Psoas muscle (tissue), 8 donors: ENCODE results near the gene ATP5MC2. TPM values are rescaled to one million over a fixed set of nuclear protein-coding genes. Genes with fewer than 3 reads are reported as not detected.
"Not testable (repeated sequence)": the region's sequence is repeated elsewhere in the genome, so short reads cannot be mapped to it uniquely, and the experiment has no call there.

Experiments
- ATAC-seq, 4 donors: fragments of 200-7000 bp; cut with Tn5 transposase; one replicate each; pipeline ENCODE4 v1.9.1; 2020; ENCODE audit warnings: moderate library complexity in 3 of 4, mild to moderate bottlenecking in 2 of 4
- DNase-seq, 2 donors: peaks; one replicate each; pipeline ENCODE4 v3.0.0-alpha.2; 2020
- H3K27ac ChIP-seq: fragments of 200-600 bp; one replicate; pipeline ENCODE4 v1.8.0; 2022
- H3K27me3 ChIP-seq, 3 donors: fragments of 200-600 bp in 1 of 3; one replicate each; pipeline versions ENCODE4 v1.6.1 to v1.8.0; 2013 to 2022; ENCODE audit warnings: low read length in 2 of 3, mild to moderate bottlenecking in 2 of 3, moderate library complexity in 1 of 3; ENCODE audit not compliant: insufficient read depth in 3 of 3
- H3K36me3 ChIP-seq, 2 donors: fragments of 200-600 bp in 1 of 2; one replicate each; pipeline versions ENCODE4 v1.6.1 to v1.8.0; 2013 to 2022; ENCODE audit warnings: low read depth in 1 of 2, mild to moderate bottlenecking in 1 of 2, moderate library complexity in 1 of 2; ENCODE audit not compliant: insufficient read depth in 1 of 2
- H3K4me1 ChIP-seq: fragments of 200-600 bp; one replicate; pipeline ENCODE4 v1.8.0; 2022
- H3K4me3 ChIP-seq: fragments of 200-600 bp; one replicate; pipeline ENCODE4 v1.8.0; 2022; ENCODE audit warnings: mild to moderate bottlenecking
- H3K9me3 ChIP-seq: fragments of 200-600 bp; one replicate; pipeline ENCODE4 v1.8.0; 2022
- WGBS, 3 donors: extraction: QIAGEN DNeasy Blood & Tissue Kit; methylation state at CpG; one replicate each; pipeline versions ENCODE4 v1.1.6 to v1.1.7; 2013; 5-methylcytosine and 5-hydroxymethylcytosine counted together
- intact Hi-C, 2 donors: fragments of 100-400 bp; cut with DNase I; formaldehyde crosslinking; loops; one replicate each; pipeline versions ENCODE4 v1.11.0 to v1.14.2; 2022
- polyA plus RNA-seq, 3 donors: library from polyadenylated mRNA; stranded (reverse); fragments of 200-250 nt; gene quantifications; one replicate each; pipeline ENCODE4 v1.2.3, GENCODE V29; 2013
- total RNA-seq, 4 donors: library from RNA; stranded (reverse); fragmentation: NEBNext Ultra II Directional in 2 of 4; extraction: Animal tissue kit (Norgen Biotek cat#: 25700) in 2 of 4; gene quantifications; one replicate each; pipeline versions ENCODE4 v1.2.1 to v1.2.4, GENCODE V29; 2021 to 2023
- TF ChIP-seq, protein P1 (sequence below): fragments of 200-600 bp; IDR thresholded peaks from one replicate; pipeline ENCODE4 v1.8.0; 2022; ENCODE audit warnings: antibody characterized with exemption
- donor health status: healthy with polysubstance abuse.
- donor health status: DM: no; HTN: no; CAD: no; lungs with moderate emphysema.
- donor health status: Bipolar disorder and iron deficiency.
- donor health status: healthy.
- donor health status: DM: yes; HTN: yes; CAD: no.
- donor health status: DM: no; HTN: no; CAD: no.
- donor health status: DM: no; HTN: no; CAD: no.
- donor health status: DM: yes; HTN: yes; CAD: no.

ATP5MC2 gene
- total and polyA plus RNA-seq, 7 donors, result 349 to 646 (median 469) TPM

DNA sequence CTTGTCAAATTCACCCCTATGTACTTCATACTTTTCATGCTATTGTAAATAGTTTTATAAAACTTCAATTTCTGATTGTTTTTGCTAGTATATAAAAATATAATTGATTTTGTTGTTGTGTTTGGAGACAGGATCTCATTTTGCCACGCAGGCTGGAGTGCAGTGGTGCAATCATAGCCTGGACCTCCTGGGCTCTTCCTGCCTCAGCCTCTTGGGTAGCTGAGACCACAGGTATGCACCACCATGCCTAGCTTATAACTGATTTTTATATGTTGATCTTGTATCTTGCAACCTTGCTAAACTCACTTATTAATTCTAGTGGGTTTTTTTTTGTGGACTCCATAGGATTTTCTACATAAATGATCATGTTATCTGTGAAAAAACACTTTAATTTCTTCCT lies 23.5 kb downstream of the ATP5MC2 start:
- no peaks in the 10 kb centered on the region for H3K27me3 ChIP-seq
- H3K9me3 ChIP-seq, result no peaks in the 10 kb centered on the region
- H3K36me3 ChIP-seq, result no peaks in the 10 kb centered on the region
- 65 to 81% (median 74%) methylated on average over 1 of the region's 1 CpG for WGBS, 3 donors
- DNase-seq (no peak), ATAC-seq (peak in 2 of 4 donors; percentile 45 to 51)
- H3K4me3 ChIP-seq, result no peak overlapping the region
- peak overlapping the region; percentile 63 for H3K27ac ChIP-seq
- intact Hi-C loops, result no loop called here
- H3K4me1 ChIP-seq, result peaks cover 22% of the 10 kb centered on the region
- TF ChIP-seq, protein P1, sequence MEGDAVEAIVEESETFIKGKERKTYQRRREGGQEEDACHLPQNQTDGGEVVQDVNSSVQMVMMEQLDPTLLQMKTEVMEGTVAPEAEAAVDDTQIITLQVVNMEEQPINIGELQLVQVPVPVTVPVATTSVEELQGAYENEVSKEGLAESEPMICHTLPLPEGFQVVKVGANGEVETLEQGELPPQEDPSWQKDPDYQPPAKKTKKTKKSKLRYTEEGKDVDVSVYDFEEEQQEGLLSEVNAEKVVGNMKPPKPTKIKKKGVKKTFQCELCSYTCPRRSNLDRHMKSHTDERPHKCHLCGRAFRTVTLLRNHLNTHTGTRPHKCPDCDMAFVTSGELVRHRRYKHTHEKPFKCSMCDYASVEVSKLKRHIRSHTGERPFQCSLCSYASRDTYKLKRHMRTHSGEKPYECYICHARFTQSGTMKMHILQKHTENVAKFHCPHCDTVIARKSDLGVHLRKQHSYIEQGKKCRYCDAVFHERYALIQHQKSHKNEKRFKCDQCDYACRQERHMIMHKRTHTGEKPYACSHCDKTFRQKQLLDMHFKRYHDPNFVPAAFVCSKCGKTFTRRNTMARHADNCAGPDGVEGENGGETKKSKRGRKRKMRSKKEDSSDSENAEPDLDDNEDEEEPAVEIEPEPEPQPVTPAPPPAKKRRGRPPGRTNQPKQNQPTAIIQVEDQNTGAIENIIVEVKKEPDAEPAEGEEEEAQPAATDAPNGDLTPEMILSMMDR, result no peak

DNA sequence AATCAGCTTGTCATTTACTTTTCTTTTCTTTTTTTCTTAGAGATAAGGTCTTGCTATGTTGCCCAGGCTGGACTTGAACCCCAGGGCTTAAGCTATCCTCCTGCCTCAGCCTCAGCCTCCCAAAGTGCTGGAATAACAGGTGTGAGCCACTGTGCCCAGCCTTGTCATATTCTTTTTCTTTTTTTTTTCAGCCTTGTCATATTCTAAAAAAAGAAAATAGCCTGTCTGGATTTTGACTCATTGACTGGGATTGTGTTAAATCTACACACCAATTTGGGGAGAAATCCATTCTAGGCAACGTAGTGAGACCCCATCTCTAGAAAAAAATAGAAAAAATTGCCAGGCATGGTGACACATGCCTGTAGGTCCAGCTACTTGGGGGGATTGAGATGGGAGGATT lies 24.1 kb downstream of the ATP5MC2 start:
- WGBS, 3 donors, result 57 to 75% (median 73%) methylated on average over 1 of the region's 1 CpG
- TF ChIP-seq, protein P1, result no peak
- Histone ChIP-seq H3K4me1 (peaks cover 22% of the 10 kb centered on the region), H3K9me3 (no peaks in the 10 kb centered on the region), H3K27me3 (no peaks in the 10 kb centered on the region), H3K4me3 (no peak overlapping the region), H3K36me3 (no peaks in the 10 kb centered on the region), H3K27ac (peak overlapping the region; percentile 63)
- DNase-seq, result no peak
- ATAC-seq, result peak; percentile 54 to 68 (median 57)
- intact Hi-C loops, result no loop called here

DNA sequence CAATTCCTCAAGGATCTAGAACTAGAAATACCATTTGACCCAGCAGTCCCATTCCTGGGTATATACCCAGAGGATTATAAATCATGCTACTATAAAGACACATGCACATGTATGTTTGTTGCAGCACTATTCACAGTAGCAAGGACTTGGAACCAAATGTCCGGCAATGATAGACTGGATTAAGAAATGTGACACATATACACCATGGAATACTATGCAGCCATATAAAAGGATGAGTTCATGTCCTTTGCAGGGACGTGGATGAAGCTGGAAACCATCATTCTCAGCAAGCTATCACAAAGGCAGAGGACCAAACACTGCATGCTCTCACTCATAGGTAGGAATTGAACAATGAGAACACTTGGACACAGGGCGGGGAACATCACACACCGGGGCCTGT lies 29.6 kb downstream of the ATP5MC2 start:
- intact Hi-C loops, H3K27ac ChIP-seq, H3K9me3 ChIP-seq, ATAC-seq, H3K27me3 ChIP-seq, H3K36me3 ChIP-seq, H3K4me3 ChIP-seq, DNase-seq, H3K4me1 ChIP-seq: not testable (repeated sequence)
- 68 to 89% (median 85%) methylated on average over 4 of the region's 4 CpGs for WGBS, 3 donors

DNA sequence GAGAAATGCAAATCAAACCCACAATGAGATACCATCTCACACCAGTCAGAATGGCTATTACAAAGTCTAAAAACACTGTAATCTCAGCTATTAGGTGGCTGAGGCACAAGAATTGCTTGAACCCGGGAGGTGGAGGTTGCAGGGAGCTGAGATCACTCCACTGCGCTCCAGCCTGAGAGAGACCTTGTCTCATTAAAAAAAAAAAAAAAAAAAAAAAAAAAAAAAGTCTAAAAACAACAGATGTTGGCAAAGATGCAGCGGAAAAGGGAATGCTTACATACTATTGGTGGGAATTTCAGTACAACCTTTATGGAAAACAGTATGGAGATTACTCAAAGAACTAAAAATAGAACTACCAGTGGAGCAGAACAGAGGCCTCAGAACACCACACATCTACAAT lies 30.7 kb downstream of the ATP5MC2 start:
- ATAC-seq (no peak), DNase-seq (no peak)
- Histone ChIP-seq H3K27me3 (no peaks in the 10 kb centered on the region), H3K4me3 (no peak overlapping the region), H3K27ac (no peak overlapping the region), H3K9me3 (no peaks in the 10 kb centered on the region), H3K36me3 (no peaks in the 10 kb centered on the region), H3K4me1 (no peaks in the 10 kb centered on the region)
- WGBS, 3 donors, result 53 to 83% (median 80%) methylated on average over 3 of the region's 3 CpGs
- intact Hi-C loops, result no loop called here
- TF ChIP-seq, protein P1, result no peak

DNA sequence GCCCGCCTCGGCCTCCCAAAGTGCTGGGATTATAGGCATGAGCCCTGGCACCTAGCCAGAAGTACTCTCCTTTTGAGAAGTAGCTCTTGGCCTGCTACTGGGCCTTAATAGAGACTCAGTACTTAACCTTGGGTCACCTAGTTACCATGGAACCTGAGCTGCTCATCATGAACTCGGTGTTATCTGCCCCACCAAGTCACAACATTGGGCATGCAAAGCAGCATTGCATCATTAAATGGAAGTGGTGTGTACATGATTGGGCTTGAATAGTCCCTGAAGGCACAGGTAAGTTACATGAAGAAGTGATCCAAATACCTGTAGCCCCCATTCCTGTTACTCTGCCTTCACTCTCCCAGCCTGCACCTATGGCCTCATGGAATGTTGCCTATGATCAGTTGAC lies 31.8 kb downstream of the ATP5MC2 start:
- Histone ChIP-seq H3K9me3 (no peaks in the 10 kb centered on the region), H3K4me3 (no peak overlapping the region), H3K4me1 (no peaks in the 10 kb centered on the region), H3K36me3 (no peaks in the 10 kb centered on the region), H3K27me3 (no peaks in the 10 kb centered on the region), H3K27ac (no peak overlapping the region)
- intact Hi-C loops, result no loop called here
- WGBS, 3 donors, result 90 to 95% (median 91%) methylated on average over 3 of the region's 3 CpGs
- TF ChIP-seq, protein P1, result no peak
- DNase-seq (no peak), ATAC-seq (no peak)
